Activated CD4-positive, alpha-beta T cell treated with anti-CD3 and anti-CD28 coated beads, Interleukin-2, Interleukin-6, amounts not matched to agents 100 ng/mL and 50 ng/mL, durations not matched to agents 16 hours and 8 hours (primary cell): ENCODE measurements around the gene STRIP1.
"Not testable (repeated sequence)": the region's sequence is repeated elsewhere in the genome, so short reads cannot be mapped to it uniquely, and the experiment has no call there.

ENCODE experiments used
- DNase-seq: peaks from one replicate; pipeline ENCODE4 v3.0.0-alpha.2; 2020

Gene STRIP1

DNA sequence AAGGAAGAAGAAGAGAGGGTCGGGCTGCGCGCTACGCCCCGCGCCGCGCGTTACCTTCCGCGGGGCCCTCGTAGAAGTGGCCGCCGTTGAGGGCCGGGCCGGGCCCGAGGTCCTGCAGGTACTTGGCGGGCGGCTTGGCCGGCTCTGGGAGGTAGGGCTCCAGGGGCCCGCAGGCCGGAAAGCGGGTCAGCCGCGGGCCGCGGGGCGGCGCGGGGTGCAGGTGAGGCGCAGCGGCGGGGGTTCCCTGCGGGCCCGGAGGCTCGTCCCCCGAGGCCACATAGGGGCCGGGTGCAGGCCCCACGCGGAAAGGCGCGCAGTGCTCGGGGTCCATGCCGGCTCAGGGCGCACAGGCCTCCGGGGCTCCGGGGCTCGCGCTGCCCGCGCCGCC, 35.9 kb downstream of the STRIP1 start:
- DNase-seq, result no peak

GRCh38 chr1:110070671-110071242, 36.3 kb downstream of the STRIP1 start, which contains the start of gene ALX3:
TSS of gene ALX3 (minus strand) at chr1:110070672. CDS start at chr1:110070612, 60 bp downstream.
- DNase-seq, result no peak

DNA sequence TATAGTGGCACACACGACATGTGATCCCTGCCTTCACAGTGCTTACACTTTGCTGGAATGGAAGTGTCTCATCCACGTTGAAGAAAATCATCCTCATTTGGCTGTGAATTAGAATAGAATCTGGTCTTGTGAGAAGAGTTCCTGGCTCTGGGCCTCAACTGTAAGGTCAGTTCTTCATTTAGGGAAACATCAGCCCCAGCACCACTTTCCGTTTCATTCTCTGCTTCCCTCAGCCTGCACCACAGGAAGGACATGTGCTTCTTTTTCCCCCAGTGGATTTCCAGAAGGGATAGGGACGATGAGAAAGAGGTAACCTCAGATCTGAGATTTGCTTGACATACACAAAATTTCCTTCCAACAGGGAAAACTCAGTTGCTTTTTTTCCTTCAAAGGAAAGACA, 39.7 kb downstream of the STRIP1 start:
- DNase-seq, result no peak

GRCh38 chr1:110076789-110077500, 42.5 kb downstream of the STRIP1 start:
- no peak for DNase-seq

DNA sequence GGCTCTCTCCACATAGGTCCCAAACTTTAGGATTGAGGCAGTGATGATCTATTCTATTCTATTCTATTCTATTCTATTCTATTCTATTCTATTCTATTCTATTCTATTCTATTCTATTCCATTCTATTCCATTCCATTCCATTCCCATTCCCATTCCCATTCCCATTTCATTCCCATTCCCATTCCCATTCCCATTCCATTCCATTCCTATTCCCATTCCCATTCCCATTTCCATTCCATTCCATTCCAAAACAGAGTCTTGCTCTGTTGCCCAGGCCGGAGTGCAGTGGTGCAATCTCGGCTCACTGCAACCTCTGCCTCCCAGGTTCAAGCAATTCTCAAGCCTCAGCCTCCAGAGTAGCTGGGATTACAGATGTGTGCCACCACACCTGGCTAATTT, 45.6 kb downstream of the STRIP1 start:
- DNase-seq, result not testable (repeated sequence)

DNA sequence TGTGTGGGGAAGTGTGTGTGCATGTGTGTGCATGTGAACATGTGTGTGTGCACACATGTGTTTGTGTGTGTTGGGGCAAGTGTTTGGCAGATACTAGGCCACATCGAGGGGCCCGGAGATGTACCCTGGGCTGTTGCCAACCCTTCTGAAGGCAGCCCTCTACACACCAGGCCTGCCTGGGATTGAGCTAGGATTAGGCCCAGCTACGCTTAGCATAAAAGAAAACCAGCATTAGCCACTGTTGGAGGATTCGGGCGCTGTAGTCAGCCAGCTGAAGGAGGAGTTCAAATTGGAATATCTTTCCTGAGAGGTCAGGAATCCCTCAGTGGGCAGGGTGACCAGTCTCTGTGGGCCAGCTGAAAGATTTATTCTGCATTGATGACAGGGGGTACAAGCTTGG, 46.6 kb downstream of the STRIP1 start:
- DNase-seq, result no peak

DNA sequence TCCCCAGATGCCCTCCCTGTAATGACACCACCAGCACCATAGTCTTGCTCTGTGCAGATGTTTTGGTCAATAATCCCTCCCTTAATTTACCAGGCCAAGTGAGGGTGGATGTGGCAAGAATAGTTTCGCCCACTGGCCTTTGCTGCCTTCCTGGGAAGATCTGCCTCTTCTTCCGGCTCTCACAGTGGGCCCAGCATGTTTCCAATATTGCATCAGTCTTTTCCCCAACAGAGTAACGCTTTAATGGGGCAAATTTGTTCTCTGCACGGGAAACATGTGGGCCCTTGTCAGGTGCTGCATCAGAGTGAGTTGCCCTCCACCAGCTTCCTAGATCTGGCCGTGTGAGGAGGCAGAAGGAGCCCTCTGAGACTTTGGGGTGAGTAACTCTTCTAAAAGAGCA, 48.1 kb downstream of the STRIP1 start:
- DNase-seq, result no peak

- peak; percentile 29 for DNase-seq
These were observed 48.8 kb downstream of the STRIP1 start for GRCh38 chr1:110083061-110083865.

GRCh38 chr1:110083866-110084226, 49.4 kb downstream of the STRIP1 start:
- DNase-seq, result no peak

- peak; percentile 60 for DNase-seq
These were observed 50.0 kb downstream of the STRIP1 start for GRCh38 chr1:110084227-110085078.

DNA sequence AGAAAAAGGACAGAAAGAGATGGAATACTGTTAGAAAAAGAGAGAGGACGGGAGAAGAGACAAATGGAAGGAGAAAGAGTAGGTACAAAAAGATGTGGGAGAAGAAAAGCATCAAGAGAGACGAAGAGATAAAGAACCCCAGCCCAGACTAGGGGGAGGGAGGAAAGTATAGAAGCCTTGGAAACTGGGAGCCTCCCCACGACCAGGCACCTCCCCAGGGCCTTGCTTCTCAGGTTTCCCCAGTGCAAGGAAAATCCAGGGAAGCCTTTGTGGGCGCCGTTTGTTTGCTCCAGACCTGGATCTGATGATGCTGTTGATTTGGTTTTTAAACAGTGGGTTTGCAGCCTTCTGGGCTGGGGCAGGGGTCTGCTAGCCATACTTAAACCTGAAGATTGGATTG, 51.2 kb downstream of the STRIP1 start:
- no peak for DNase-seq

DNA sequence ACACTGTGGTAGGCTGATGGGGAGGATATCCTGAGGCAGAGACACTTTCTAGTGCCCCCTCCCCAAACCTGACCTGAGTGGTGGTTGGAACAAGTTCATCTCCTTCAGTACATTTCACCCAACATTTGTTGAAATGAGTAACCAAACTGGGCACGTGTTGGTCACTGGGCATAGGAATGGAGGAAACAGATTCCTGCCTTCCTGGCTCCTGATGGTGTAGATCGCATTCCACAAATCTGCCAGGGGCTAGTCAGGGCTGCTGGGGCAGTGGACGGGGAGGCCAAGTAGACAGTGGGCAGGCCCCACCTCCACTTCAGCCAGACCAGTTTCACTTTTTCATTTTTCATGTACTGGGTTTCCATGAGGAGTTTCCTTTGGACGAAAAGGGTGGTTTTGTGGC, 52.5 kb downstream of the STRIP1 start:
- no peak for DNase-seq

- peak; percentile 75 for DNase-seq
These were observed 53.7 kb downstream of the STRIP1 start for GRCh38 chr1:110087812-110088738.

- no peak for DNase-seq
These were observed 54.4 kb downstream of the STRIP1 start for GRCh38 chr1:110088739-110089316.

- no peak for DNase-seq
These were observed 55.3 kb downstream of the STRIP1 start for GRCh38 chr1:110089561-110090275.

DNA sequence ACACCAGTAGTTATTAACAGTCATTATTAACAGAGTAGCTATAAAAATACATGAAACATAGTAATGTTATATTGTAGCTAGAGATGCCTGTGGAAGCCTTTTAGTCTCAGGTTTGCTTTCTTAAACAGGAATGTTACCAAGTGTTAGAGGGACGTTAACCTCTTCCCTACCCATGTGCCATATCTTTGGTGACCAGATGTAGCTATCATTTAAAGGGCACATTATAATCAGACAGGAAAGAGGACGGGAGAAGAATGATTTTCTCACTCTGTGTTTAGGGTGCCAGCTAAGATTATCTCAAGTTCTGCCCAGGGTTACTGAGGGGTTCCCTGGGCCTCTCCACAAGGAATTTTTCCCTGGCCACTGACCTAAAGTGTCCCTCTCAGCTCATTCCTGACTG, 57.0 kb downstream of the STRIP1 start:
- DNase-seq, result no peak

- no peak for DNase-seq
These were observed 57.4 kb downstream of the STRIP1 start for GRCh38 chr1:110091791-110092190.

- DNase-seq, result no peak
These were observed 58.6 kb downstream of the STRIP1 start for GRCh38 chr1:110092991-110093390.

DNA sequence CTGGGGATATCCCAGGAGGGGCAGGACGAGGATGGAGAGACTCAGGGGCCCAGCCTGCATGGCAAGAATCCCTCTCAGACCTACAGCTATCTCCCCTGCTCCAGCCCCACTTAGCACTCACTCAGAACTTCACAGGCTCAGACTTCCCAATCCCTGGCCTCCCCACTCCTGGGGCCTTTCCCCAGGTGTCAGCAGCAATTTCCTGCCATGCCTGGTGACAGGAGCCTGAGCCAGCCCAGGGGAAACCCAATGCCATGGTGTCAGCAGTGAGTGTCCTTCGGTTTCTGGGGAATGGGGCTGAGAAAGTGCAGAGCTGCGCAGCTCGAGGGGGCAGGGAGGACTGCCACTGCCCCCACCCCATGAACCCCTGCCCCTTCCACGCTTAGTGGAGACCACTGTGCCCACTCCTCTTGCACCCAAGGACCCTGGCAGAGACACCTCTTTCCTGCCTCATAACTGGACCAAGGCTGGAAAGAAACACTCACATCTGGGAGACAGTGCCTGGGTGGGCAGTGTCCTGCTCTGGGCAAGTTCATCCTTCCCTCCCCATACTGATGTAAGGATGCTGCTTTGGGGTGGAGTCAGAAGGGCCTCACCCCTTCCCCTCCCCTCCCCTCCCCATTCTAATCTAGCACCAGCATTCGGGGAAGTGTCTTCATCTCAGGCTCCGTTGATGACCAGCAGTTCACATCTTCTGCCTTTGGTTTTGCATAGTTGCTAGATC, 60.7 kb downstream of the STRIP1 start:
- DNase-seq, result no peak
